Body of pancreas (tissue), 4 donors: ENCODE data around the gene SSUH2. TPM values are rescaled to one million over a fixed set of nuclear protein-coding genes. Genes with fewer than 3 reads are reported as not detected.

Experiments used
- ATAC-seq: fragments of 150-250 bp; one replicate; pipeline ENCODE4 v1.9.1; 2016
- DNase-seq, 4 donors: peaks; one replicate each; pipeline ENCODE4 v3.0.0-alpha.2; 2019
- H3K27ac ChIP-seq, 4 donors: fragments of 200-600 bp; sonication (generic); 1 replicate in 3 of 4; 2 replicates in 1 of 4; pipeline versions ENCODE4 v1.5.1 to v1.6.1; 2016 to 2019; ENCODE audit warnings: mild to moderate bottlenecking in 1 of 4, mixed read lengths in 1 of 4, moderate library complexity in 1 of 4
- H3K27me3 ChIP-seq, 2 donors: fragments of 200-600 bp; sonication (generic); one replicate each; pipeline ENCODE4 v1.6.0; 2016; ENCODE audit warnings: mild to moderate bottlenecking in 1 of 2
- H3K36me3 ChIP-seq, 2 donors: fragments of 200-600 bp; sonication (generic); replicated peaks in 1 of 2; 2 replicates each; pipeline ENCODE4 v1.5.1; 2016; ENCODE audit warnings: low read depth in 2 of 2; ENCODE audit not compliant: insufficient read depth in 1 of 2
- H3K4me1 ChIP-seq: fragments of 200-600 bp; sonication (generic); one replicate; pipeline ENCODE4 v1.6.0; 2016
- H3K4me3 ChIP-seq, 2 donors: fragments of 200-600 bp; sonication (generic); 1 replicate in 1 of 2; 2 replicates in 1 of 2; pipeline ENCODE4 v1.5.1; 2016 to 2019
- H3K9me3 ChIP-seq, 3 donors: fragments of 200-600 bp; sonication (generic); 1 replicate in 2 of 3; 2 replicates in 1 of 3; pipeline ENCODE4 v1.5.1; 2016
- CTCF ChIP-seq, 7 experiments: fragments of 450-650 bp in 4 of 7; fragments of 200-600 bp in 3 of 7; sonication (generic) in 3 of 7; IDR thresholded peaks; one replicate each; pipeline ENCODE4 v1.5.1; 2016 to 2019; ENCODE audit warnings: antibody characterized with exemption in 7 of 7
- POLR2A ChIP-seq, 3 donors: fragments of 450-650 bp; IDR thresholded peaks; one replicate each; pipeline ENCODE4 v1.6.1; 2016; ENCODE audit warnings: antibody characterized with exemption in 3 of 3, mild to moderate bottlenecking in 2 of 3
- WGBS, 2 donors: methylation state at CpG; one replicate each; pipeline ENCODE4 v1.1.5; 2017; 5-methylcytosine and 5-hydroxymethylcytosine counted together
- intact Hi-C: fragments of 100-400 bp; cut with DNase I; formaldehyde crosslinking; loops from one replicate; pipeline ENCODE4 v1.15.1; 2023
- total RNA-seq, 2 donors: library from RNA; depleted of rRNA; stranded (reverse); fragments of >200 nt; gene quantifications; one replicate each; pipeline ENCODE4 v1.1.0, GENCODE V29; 2016

SSUH2 gene
- total RNA-seq, 2 donors from 2014 or later = 0.26 to 0.33 TPM

GRCh38 chr3:8667463-8668091 is 23.0 kb upstream of the SSUH2 start:
- H3K4me1 ChIP-seq = peaks cover 4% of the 10 kb centered on the region
- H3K27me3 ChIP-seq = no peaks in the 10 kb centered on the region
- TF ChIP-seq CTCF (IDR thresholded peaks at IDR 0.05) (no peak), POLR2A (IDR thresholded peaks at IDR 0.05) (no peak)
- intact Hi-C loops = no loop called here
- no peak overlapping the region for H3K4me3 ChIP-seq
- H3K36me3 ChIP-seq = no peaks in the 10 kb centered on the region
- 46 to 48% methylated on average over 6 of the region's 6 CpGs for WGBS, 2 donors
- no peak overlapping the region for H3K27ac ChIP-seq
- ATAC-seq (no peak), DNase-seq (no peak)
- no peaks in the 10 kb centered on the region for H3K9me3 ChIP-seq

DNA sequence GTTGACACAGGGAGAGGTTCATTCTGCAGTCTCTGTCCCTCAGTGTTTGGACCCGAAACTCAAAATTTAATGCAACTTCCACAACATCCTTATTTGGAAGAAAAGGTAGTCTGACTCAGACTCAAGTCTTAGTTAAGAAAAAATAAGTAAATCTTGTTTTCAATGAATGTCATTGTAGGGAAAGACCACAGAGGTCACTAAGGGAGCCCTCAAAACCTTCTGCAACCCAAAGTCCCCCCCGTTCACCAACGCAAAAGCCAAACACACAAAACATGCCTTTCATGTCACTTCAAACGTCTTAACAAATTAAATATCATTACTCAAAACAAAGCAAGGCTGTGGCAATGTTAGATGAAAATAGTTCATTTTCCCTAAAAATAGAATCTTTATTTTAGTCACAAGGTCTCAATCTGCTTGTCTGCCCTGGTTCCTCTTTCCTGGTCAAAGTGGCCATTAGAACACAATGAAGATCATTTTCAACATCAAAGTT is 20.9 kb upstream of the SSUH2 start:
- no peaks in the 10 kb centered on the region for H3K27me3 ChIP-seq

GRCh38 chr3:8663177-8664061 is 18.8 kb upstream of the SSUH2 start:
- TF ChIP-seq CTCF (IDR thresholded peaks at IDR 0.05) (peak in 6 of 7 experiments; percentile 47 to 57 (median 55)), POLR2A (IDR thresholded peaks at IDR 0.05) (no peak)
- peak; percentile 81 for ATAC-seq

More for the DNA sequence above, 20.9 kb upstream of the SSUH2 start:
- DNase-seq (no peak), ATAC-seq (no peak)
- 55% methylated on average over 4 of the region's 4 CpGs for WGBS, 2 donors
- Histone ChIP-seq H3K4me1 (peaks cover 4% of the 10 kb centered on the region), H3K4me3 (no peak overlapping the region), H3K27ac (no peak overlapping the region), H3K36me3 (no peaks in the 10 kb centered on the region), H3K9me3 (no peaks in the 10 kb centered on the region)
- intact Hi-C loops = no loop called here
- TF ChIP-seq CTCF (IDR thresholded peaks at IDR 0.05) (no peak), POLR2A (IDR thresholded peaks at IDR 0.05) (no peak)

GRCh38 chr3:8662594-8662993 is 18.0 kb upstream of the SSUH2 start:
- H3K36me3 ChIP-seq = no peaks in the 10 kb centered on the region
- intact Hi-C loops = no loop called here
- WGBS, 2 donors = 20 to 31% methylated on average over 4 of the region's 4 CpGs
- no peak for DNase-seq
- H3K27me3 ChIP-seq = no peaks in the 10 kb centered on the region
- H3K4me3 ChIP-seq = no peak overlapping the region
- no peak for ATAC-seq
- peaks cover 21% of the 10 kb centered on the region for H3K4me1 ChIP-seq
- TF ChIP-seq POLR2A (IDR thresholded peaks at IDR 0.05) (no peak), CTCF (IDR thresholded peaks at IDR 0.05) (no peak)
- H3K9me3 ChIP-seq = no peaks in the 10 kb centered on the region
- H3K27ac ChIP-seq = no peak overlapping the region

More at GRCh38 chr3:8663177-8664061, 18.8 kb upstream of the SSUH2 start:
- peak; percentile 74 to 83 (median 79) for DNase-seq
- peaks cover 15% of the 10 kb centered on the region for H3K4me1 ChIP-seq
- no peak overlapping the region for H3K27ac ChIP-seq
- intact Hi-C loops = no loop called here
- 45 to 50% methylated on average over 12 of the region's 12 CpGs for WGBS, 2 donors
- no peaks in the 10 kb centered on the region for H3K9me3 ChIP-seq
- no peaks in the 10 kb centered on the region for H3K36me3 ChIP-seq
- no peaks in the 10 kb centered on the region for H3K27me3 ChIP-seq
- H3K4me3 ChIP-seq = no peak overlapping the region
